Caki2 (cell line): ENCODE results near the gene TRDMT1. TPM values are rescaled to one million over a fixed set of nuclear protein-coding genes. Genes with fewer than 3 reads are reported as not detected.
A peak's percentile ranks its signal among the peaks of the same experiment; 100 is the strongest.
"Not testable (repeated sequence)": the region's sequence is repeated elsewhere in the genome, so short reads cannot be mapped to it uniquely, and the experiment has no call there.

ENCODE experiments used
- DNase-seq: peaks from one replicate; pipeline ENCODE4 v3.0.0-alpha.2; 2015; ENCODE audit warnings: low read depth
- in situ Hi-C: cut with HindIII; loops from 2 replicates; pipeline ENCODE4 v1.10.0; 2016; ENCODE audit warnings: low sequenced_read_pairs, low pct_unique_long_range_greater_than_20kb, mixed read lengths
- total RNA-seq: library from RNA; depleted of rRNA; stranded (reverse); fragments of >200 nt; shearing (Covaris generic); gene quantifications from 2 replicates; pipeline ENCODE4 v1.2.3, GENCODE V29; 2014; ENCODE audit warnings: low replicate concordance

TRDMT1 gene
- total RNA-seq, 1 experiment from 2014 or later, result 8.7 TPM

DNA sequence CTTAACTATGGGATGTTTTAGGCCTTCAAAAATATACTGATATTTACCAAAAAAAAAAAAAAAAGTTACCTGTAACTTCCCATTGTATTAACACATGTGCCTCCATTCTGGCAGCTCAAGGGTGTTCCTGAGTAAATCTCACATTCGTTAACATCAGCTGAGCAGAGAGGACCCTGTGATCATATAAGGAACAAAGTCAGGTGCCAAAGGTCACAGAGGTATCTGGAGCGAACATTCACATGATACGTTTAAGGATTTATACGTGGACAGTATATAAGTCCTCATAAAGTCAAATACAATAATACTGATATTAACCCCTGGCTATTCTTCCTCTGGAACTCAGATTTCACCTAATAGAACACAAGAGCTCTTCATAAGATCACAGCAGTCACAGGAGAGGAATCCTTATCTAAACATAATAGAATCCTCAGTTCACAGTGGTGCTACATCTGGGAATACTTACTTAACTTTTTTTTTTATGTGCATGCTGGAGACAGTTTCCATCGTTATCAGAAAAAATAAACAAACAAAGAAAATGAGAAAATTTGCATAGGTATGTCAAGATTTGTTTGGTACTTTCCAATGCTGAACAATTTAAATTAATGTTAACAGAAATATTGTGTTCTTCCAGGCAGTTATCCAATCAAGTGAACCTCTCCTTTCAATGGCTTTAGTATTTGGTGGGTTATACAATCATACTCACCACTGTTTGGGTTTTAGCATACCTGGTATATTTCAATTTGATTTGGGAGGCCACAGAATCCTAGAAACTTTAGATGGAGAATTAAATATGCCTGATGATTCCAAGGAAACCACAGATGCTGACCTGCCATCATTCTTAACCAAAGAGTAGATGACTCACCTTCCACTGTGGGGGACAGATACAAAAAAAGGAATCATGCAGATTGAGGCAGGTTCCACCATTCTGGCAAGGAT, 78.5 kb downstream of the TRDMT1 start:
- in situ Hi-C loops, result no loop called here
- DNase-seq, result peak; percentile 41

- in situ Hi-C loops, result no loop called here
- DNase-seq, result no peak
These were observed 79.4 kb downstream of the TRDMT1 start for GRCh38 chr10:17122052-17122451.

DNA sequence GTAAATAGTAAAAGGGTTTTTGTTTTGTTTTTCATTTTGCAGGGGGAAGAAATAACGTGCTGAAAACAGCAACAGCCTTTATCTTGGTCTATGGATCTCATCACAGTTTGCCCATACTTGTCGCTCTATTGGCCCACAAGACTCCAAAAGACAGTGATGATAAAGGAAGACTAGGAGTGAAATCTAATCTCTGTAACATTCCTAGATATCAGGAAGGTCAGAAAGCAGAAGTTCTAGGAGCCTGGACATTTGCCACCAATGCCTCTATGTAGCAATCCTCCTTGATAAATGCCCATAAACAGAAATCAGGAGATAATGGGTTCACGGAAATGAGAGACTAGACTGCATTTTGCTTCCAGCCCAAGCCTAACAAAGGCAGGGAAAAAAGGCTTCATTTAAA, 80.8 kb downstream of the TRDMT1 start:
- in situ Hi-C loops, result no loop called here
- no peak for DNase-seq

DNA sequence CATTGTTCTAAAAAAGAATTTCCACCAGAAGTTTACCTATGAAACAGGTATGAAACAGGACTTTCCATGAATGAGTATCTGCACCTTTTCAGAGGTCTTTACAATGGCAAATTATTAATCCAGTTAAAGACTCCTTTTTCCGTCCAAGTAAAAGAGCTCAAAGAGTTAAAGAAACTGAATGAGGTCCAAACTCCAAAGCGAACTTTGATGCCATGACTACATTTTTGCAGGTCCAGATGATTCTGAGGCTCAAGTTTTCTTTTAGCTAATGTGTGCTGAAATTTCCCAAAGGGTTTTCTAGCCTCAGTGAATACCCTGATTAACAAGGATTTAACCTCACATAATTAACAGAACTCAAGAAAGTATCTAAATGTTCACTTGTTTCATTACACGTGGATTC, 81.6 kb downstream of the TRDMT1 start:
- in situ Hi-C loops, result no loop called here
- no peak for DNase-seq

GRCh38 chr10:17116193-17116592, 85.3 kb downstream of the TRDMT1 start:
- in situ Hi-C loops, result no loop called here
- DNase-seq, result no peak

GRCh38 chr10:17115683-17116082, 85.8 kb downstream of the TRDMT1 start:
- DNase-seq, result peak; percentile 69
- in situ Hi-C loops, result no loop called here

DNA sequence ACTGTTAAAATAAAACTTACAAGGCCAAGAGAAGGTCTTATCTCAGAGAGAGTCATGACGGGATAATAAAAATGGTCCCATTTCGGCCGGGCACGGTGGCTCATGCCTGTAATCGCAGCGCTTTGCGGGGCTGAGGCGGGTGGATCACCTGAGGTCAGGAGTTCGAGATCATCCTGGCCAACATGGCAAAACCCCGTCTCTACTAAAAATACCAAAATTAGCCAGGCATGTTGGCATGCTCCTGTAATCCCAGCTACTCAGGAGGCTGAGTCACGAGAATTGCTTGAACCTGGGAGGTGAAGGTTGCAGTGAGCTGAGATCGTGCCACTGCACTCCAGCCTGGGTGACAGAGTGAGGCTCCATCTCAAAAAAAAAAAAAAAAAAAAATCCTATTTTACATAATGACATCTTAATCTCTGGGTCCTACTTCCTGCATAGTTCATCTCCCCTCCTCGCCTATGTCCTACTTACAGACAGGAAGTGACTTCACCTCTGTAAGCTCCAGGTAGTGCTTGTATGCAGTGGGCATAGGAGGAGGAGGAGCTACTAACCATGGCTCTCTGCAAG, 86.5 kb downstream of the TRDMT1 start:
- in situ Hi-C loops, result not testable (repeated sequence)
- DNase-seq, result peak; percentile 79

DNA sequence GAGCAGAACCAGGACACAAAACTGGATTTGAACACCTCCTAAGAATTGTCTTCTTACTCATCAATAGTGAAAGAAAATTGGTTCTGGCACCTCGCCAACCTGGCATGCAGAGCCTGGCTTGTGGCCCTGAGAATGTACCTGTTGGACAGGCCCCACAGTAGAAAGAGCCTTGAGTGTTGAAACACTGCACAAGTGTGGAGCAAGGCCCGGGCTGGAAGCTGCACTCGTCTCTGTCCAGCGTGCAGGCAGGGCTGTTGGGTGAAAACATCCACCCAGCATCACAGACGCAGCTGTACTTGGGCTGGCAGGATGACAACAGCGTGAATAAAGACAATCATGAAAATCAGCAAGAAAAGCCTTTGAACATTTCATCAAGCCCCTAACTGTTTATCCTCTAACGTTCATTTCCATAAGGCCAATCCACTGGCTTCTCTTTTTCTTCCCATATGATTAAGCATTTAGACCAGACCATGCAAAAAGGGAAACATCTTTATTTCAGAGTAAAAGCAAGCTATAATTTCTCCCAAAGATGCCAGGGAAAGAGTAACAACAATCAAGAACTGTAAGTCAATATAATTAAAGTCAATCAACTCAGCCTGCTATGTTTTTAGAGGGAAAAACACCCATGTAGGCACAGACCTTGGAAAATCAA, 87.5 kb downstream of the TRDMT1 start:
- in situ Hi-C loops, result no loop called here
- DNase-seq, result no peak

GRCh38 chr10:17113346-17113745, 88.1 kb downstream of the TRDMT1 start:
- in situ Hi-C loops, result no loop called here
- DNase-seq, result no peak

- in situ Hi-C loops, result no loop called here
- no peak for DNase-seq
These were observed 88.9 kb downstream of the TRDMT1 start for GRCh38 chr10:17112566-17112965.

DNA sequence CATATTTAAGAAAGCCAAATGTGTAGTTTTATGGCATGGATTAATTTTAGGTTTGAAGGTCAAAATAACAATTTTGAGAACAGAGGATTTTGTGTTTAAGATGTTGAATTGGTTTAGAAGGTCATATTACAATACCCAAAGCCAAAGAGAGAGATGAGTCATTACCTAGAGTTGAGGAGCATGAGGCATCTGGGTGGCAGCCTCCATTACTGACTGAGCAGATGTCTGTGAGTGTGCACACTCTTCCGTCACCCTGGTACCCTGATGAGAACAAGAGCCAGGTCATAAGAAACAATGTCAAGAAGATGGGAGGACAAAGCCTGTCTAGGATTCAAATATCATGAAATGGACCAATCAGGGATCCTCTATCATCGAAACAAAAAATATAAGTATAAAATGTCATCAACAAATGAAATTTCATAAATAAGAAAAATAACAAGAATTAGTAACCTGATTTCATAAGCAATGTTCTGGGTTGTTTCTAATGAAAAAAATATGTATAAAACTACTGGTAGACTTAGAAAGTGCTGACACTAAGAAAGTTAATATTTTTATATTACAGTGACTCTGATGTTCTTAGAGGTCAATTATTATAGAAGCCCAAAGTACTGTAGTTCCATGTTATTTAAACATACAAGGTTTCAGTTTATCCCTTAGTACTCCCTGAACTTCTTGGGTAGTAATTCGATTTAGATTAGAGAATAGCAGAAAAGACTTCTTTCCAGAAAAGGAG, 91.8 kb downstream of the TRDMT1 start:
- DNase-seq, result no peak
- in situ Hi-C loops, result no loop called here

GRCh38 chr10:17109046-17109445, 92.4 kb downstream of the TRDMT1 start:
- no peak for DNase-seq
- in situ Hi-C loops, result no loop called here

GRCh38 chr10:17106991-17107390, 94.5 kb downstream of the TRDMT1 start:
- in situ Hi-C loops, result no loop called here
- no peak for DNase-seq

DNA sequence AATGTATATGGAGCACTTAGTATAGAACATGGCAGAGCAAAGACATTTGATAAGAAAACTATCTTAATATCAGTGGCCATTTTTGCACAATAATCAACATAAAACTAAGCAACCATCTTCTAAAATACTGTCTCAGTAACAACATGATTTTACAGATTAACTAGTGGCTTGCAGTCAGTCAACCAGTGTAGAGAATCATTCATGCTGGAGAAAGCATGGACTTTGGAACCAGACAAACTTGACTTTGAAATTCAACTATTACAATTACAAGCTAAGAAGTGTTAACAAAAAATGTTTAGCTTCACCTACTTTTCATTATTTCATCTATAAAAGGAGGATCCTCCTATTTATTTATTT, 99.6 kb downstream of the TRDMT1 start:
- DNase-seq, result peak; percentile 72
- in situ Hi-C loops, result no loop called here

DNA sequence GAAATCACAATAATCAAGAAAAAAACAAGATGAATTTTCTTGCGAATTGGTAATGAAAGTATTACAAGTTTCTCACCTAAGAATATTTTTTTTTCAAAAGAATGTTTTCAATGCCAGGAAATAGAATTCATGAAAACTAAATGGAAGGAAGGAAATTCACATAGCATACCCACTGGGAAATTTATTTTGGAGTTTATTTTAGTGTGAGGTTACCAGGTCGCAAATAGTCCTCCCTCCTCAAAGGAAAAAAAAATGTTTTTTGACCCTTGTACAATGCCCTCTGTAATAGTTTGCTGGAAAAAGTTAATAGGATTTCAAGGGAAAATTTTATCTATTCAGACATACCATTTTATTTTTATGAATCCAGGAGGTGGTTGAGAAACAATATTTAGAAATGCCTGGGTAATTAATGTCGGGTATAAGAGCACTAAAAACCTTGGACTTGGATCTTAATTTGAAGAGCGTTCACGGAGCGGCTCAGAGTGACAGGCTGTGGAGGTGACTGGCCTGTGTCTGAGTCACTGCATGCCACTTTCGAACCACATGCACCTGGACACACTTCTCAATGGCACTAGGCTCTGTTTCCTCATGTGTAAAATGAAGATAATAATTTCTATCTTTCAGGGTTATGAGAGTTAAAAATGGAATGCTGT, 100.1 kb downstream of the TRDMT1 start:
- in situ Hi-C loops, result no loop called here

DNA sequence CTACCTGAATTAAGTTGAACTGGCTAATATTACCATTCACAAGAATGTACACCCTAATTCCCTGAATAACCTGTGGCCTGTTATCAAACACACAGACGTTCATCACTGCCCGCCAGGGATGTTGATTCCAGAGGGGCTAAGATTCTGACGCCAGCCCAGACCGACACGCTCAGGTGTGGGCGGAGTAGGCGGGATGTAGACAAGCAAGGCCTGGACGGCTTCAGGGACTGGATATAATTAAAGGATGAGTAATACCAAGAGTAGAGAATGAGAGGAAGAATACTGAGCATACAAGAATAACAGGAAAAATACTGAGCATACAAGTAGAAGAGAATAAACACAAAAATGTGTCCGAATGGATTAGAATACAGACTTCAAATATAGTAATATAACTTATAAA, 100.9 kb downstream of the TRDMT1 start:
- DNase-seq, result no peak
- in situ Hi-C loops, result no loop called here

More for the DNA sequence above, 100.1 kb downstream of the TRDMT1 start:
- peak; percentile 73 for DNase-seq

- in situ Hi-C loops, result no loop called here
These were observed 103.5 kb downstream of the TRDMT1 start for GRCh38 chr10:17098012-17098411.

More at GRCh38 chr10:17098012-17098411, 103.5 kb downstream of the TRDMT1 start:
- no peak for DNase-seq
